A549 (cell line): ENCODE measurements around the gene KRTAP1-4. TPM values are rescaled to one million over a fixed set of nuclear protein-coding genes. Genes with fewer than 3 reads are reported as not detected.

Experiments
- ATAC-seq, 2 experiments: fragments of 200-7000 bp in 1 of 2; fragments of >200 bp in 1 of 2; cut with Nextera tagmentation in 1 of 2; cut with Tn5 transposase in 1 of 2; 3 replicates each; pipeline versions ENCODE4 v1.8.0 to v1.9.1; 2018 to 2020; ENCODE audit warnings: mild to moderate bottlenecking in 1 of 2, moderate library complexity in 1 of 2
- CTCF ChIA-PET: fragments of 300-600 bp; sonication (Branson Sonifier 250); formaldehyde crosslinking; extraction: SDS; loops from one replicate; lab custom pipeline; 2021; ENCODE audit warnings: antibody characterized with exemption, inconsistent platforms; lab: Yijun Ruan, JAX
- POLR2A ChIA-PET: fragments of 350-600 bp; formaldehyde crosslinking; extraction: SDS; loops from one replicate; lab custom pipeline; 2021; ENCODE audit warnings: antibody characterized with exemption, inconsistent platforms; lab: Yijun Ruan, JAX
- DNase-seq, 2 experiments: peaks; one replicate each; pipeline versions ENCODE4 v3.0.0 to v3.0.0-alpha.2; 2011 to 2016; ENCODE audit warnings: low read depth in 1 of 2, low spot score in 1 of 2
- FAIRE-seq: peaks from 2 replicates; lab custom pipeline; 2011; peaks lifted over from hg19 to GRCh38; lab: Jason Lieb, UNC
- H3K27ac ChIP-seq, 2 experiments: fragments of >200 bp; sonication (Bioruptor Twin); formaldehyde crosslinking; 3 replicates each; pipeline ENCODE4 v1.5.1; 2016 to 2017
- H3K4me1 ChIP-seq: fragments of >200 bp; sonication (Bioruptor Twin); formaldehyde crosslinking; 3 replicates; pipeline ENCODE4 v1.6.1; 2016
- H3K4me2 ChIP-seq: fragments of >200 bp; sonication (Bioruptor Twin); formaldehyde crosslinking; 3 replicates; pipeline ENCODE4 v1.6.1; 2016
- H3K4me3 ChIP-seq: fragments of >200 bp; sonication (Bioruptor Twin); formaldehyde crosslinking; 3 replicates; pipeline ENCODE4 v1.5.1; 2016
- H3K9me3 ChIP-seq: fragments of >200 bp; sonication (Bioruptor Twin); formaldehyde crosslinking; 3 replicates; pipeline ENCODE4 v1.6.1; 2016
- CHD2 ChIP-seq: fragments of 150-350 bp; IDR thresholded peaks from 2 replicates; pipeline ENCODE4 v1.6.1; 2014; ENCODE audit warnings: low read length; ENCODE audit not compliant: partially characterized antibody
- FOSB ChIP-seq: fragments of 250-450 bp; sonication (Bioruptor Pico); IDR thresholded peaks from 2 replicates; pipeline ENCODE4 v1.5.0; 2020; ENCODE audit warnings: mild to moderate bottlenecking, moderate library complexity
- GATA3 ChIP-seq: IDR thresholded peaks from 2 replicates; pipeline ENCODE4 v1.6.1; 2012; ENCODE audit warnings: borderline replicate concordance
- HEYL ChIP-seq: fragments of 250-450 bp; sonication (Bioruptor Pico); IDR thresholded peaks from 2 replicates; pipeline ENCODE4 v1.8.0; 2021; ENCODE audit warnings: mild to moderate bottlenecking, moderate library complexity
- MAZ ChIP-seq: fragments of 150-350 bp; IDR thresholded peaks from 2 replicates; pipeline ENCODE4 v1.6.1; 2014; ENCODE audit warnings: antibody characterized with exemption, low read depth, low read length, borderline replicate concordance
- NFE2L2 ChIP-seq: fragments of 150-350 bp; conservative IDR thresholded peaks from 2 replicates; pipeline ENCODE4 v1.6.1; 2014; ENCODE audit warnings: low read length
- NPAS2 ChIP-seq: fragments of 250-450 bp; sonication (Bioruptor Pico); IDR thresholded peaks from 2 replicates; pipeline ENCODE4 v1.8.0; 2022; ENCODE audit warnings: mild to moderate bottlenecking, moderate library complexity, borderline replicate concordance
- PBX3 ChIP-seq: IDR thresholded peaks from 2 replicates; pipeline ENCODE4 v1.6.1; 2012
- RFX5 ChIP-seq: fragments of 450-650 bp; IDR thresholded peaks from 2 replicates; pipeline ENCODE4 v1.7.1; 2014; ENCODE audit warnings: antibody characterized with exemption, mild to moderate bottlenecking, moderate library complexity
- ZC3H11A ChIP-seq: fragments of 450-650 bp; IDR thresholded peaks from 2 replicates; pipeline ENCODE4 v1.6.1; 2014; ENCODE audit warnings: antibody characterized with exemption, mild to moderate bottlenecking
- ZNF302 ChIP-seq: fragments of 250-450 bp; sonication (Bioruptor Pico); IDR thresholded peaks from 2 replicates; pipeline ENCODE4 v1.9.0; 2021; ENCODE audit warnings: inconsistent platforms, mild to moderate bottlenecking, moderate library complexity
- WGBS: methylation state at CpG from one replicate; pipeline ENCODE4 v1.1.6; 2017; ENCODE audit errors: missing lambda C conversion rate; 5-methylcytosine and 5-hydroxymethylcytosine counted together
- polyA plus RNA-seq, 4 experiments: library from polyadenylated mRNA; depleted of rRNA in 3 of 4; stranded (reverse); fragments of >200 nt; fragmentation: RNase III in 1 of 4; extraction: RNeasy Plus Mini Kit Qiagen cat#74134 plus additional on column Dnase treatment in 1 of 4; gene quantifications; 2 replicates in 3 of 4; 3 replicates in 1 of 4; pipeline ENCODE4 v1.2.3, GENCODE V29; 2011 to 2017
- TF ChIP-seq, protein P1 (sequence below): fragments of 200-600 bp; sonication (generic); IDR thresholded peaks from 2 replicates; pipeline ENCODE4 v1.6.1; 2016; ENCODE audit warnings: antibody characterized with exemption, mild to moderate bottlenecking, moderate library complexity
- TF ChIP-seq, protein P2 (sequence below): fragments of 250-450 bp; sonication (Bioruptor Pico); IDR thresholded peaks from 2 replicates; pipeline ENCODE4 v1.5.0; 2021; ENCODE audit warnings: mild to moderate bottlenecking, moderate library complexity, borderline replicate concordance

The KRTAP1-4 gene
- polyA plus RNA-seq, 2 of the 4 experiments (the other 2 are of a cell fraction) = not detected

DNA sequence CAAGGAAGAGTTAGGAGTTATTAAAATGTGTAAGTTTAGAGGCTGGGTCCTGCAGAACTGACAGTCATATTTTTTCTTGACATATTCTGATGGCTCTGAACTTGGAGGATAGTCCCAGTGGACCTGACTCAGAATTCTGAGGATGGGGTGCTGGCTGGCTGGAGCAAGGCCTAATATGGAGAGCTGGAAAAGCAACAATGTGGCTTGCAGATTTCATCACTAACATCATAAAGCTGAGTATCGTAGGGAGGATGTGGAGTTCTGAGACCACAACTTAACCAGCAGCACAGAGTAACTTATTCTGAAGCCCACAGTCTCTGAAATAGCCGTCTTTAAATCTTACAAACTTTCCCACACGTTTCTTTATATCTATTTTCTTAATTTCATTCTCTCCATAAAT, 5.3 kb downstream of the KRTAP1-4 start:
- H3K27ac ChIP-seq = no peak overlapping the region
- H3K4me2 ChIP-seq = no peak overlapping the region
- ATAC-seq (no peak), FAIRE-seq (no peak), DNase-seq (no peak)
- H3K4me1 ChIP-seq = peaks cover 17% of the 10 kb centered on the region; the same call in 2 of the 3 replicates
- no peak overlapping the region for H3K4me3 ChIP-seq
- TF ChIP-seq RFX5 (no peak), ZC3H11A (no peak), FOSB (CRISPR knock-in tag) (no peak)
- POLR2A ChIA-PET = no interaction called here
- CTCF ChIA-PET = interaction anchor here (1.0 to 2.9 kb wide), 3 partner anchors 16 to 524 kb away, joined by 3 to 6 read pairs (median 5); partner anchors contain the start of gene KRTAP1-1
- WGBS = 64% methylated on average over 3 of the region's 3 CpGs
- H3K9me3 ChIP-seq = no peaks in the 10 kb centered on the region

GRCh38 chr17:41020336-41020735, 9.7 kb downstream of the KRTAP1-4 start:
- H3K4me2 ChIP-seq = peak overlapping the region; percentile 29
- no peak for TF ChIP-seq NFE2L2
- TF ChIP-seq GATA3 = peak; percentile 36; the same call in 1 of the 2 replicates
- no peak for TF ChIP-seq MAZ
- ChIA-PET CTCF (interaction anchor here (1.4 to 2.7 kb wide), 3 partner anchors 9 to 628 kb away, joined by 5 to 8 read pairs (median 6); partner anchors contain the start of gene KRTAP1-4), POLR2A (no interaction called here)
- no peak overlapping the region for H3K27ac ChIP-seq
- no peaks in the 10 kb centered on the region for H3K9me3 ChIP-seq
- no peak overlapping the region for H3K4me3 ChIP-seq
- H3K4me1 ChIP-seq = peaks cover 13% of the 10 kb centered on the region; the same call in 1 of the 3 replicates
- ATAC-seq = peak; percentile 33 to 62; a peak in 1 of 6 replicates
- DNase-seq = peak in 1 of 2 experiments; percentile 69
- peak; percentile 87 for FAIRE-seq

DNA sequence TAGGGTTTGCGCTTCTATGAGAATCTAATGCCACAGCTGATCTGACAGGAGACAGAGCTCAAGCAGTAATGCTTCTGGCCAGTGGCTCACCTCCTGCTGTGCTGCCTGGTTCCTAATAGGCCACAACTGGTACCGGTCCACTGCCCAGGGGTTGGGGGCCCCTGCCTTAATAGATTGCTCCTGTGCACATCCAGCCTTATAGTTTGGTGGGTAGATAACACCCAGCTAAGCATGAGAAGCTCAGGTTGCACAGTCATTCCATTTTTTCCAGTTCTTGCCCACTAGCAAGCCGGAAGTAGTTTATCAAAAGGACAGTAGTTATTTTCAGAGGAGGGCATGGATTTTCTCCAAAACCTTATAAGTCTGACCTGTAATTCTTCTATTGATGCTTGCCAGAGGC, 10.6 kb downstream of the KRTAP1-4 start:
- ChIA-PET POLR2A (no interaction called here), CTCF (interaction anchor here (2.7 kb wide), 1 partner anchor 629 kb away, joined by 8 read pairs; no protein-coding TSS in a partner anchor)
- ATAC-seq = no peak
- H3K4me1 ChIP-seq = peaks cover 13% of the 10 kb centered on the region; the same call in 1 of the 3 replicates
- no peak overlapping the region for H3K4me3 ChIP-seq
- DNase-seq = no peak
- 86% methylated on average over 3 of the region's 3 CpGs for WGBS
- no peak overlapping the region for H3K4me2 ChIP-seq
- TF ChIP-seq HEYL (CRISPR knock-in tag) = no peak
- TF ChIP-seq MAZ = no peak
- TF ChIP-seq CHD2 = no peak
- TF ChIP-seq ZNF302 (CRISPR knock-in tag) = no peak
- TF ChIP-seq, protein P1, sequence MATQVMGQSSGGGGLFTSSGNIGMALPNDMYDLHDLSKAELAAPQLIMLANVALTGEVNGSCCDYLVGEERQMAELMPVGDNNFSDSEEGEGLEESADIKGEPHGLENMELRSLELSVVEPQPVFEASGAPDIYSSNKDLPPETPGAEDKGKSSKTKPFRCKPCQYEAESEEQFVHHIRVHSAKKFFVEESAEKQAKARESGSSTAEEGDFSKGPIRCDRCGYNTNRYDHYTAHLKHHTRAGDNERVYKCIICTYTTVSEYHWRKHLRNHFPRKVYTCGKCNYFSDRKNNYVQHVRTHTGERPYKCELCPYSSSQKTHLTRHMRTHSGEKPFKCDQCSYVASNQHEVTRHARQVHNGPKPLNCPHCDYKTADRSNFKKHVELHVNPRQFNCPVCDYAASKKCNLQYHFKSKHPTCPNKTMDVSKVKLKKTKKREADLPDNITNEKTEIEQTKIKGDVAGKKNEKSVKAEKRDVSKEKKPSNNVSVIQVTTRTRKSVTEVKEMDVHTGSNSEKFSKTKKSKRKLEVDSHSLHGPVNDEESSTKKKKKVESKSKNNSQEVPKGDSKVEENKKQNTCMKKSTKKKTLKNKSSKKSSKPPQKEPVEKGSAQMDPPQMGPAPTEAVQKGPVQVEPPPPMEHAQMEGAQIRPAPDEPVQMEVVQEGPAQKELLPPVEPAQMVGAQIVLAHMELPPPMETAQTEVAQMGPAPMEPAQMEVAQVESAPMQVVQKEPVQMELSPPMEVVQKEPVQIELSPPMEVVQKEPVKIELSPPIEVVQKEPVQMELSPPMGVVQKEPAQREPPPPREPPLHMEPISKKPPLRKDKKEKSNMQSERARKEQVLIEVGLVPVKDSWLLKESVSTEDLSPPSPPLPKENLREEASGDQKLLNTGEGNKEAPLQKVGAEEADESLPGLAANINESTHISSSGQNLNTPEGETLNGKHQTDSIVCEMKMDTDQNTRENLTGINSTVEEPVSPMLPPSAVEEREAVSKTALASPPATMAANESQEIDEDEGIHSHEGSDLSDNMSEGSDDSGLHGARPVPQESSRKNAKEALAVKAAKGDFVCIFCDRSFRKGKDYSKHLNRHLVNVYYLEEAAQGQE = no peak
- no peak for TF ChIP-seq NPAS2 (CRISPR knock-in tag)
- TF ChIP-seq, protein P2, sequence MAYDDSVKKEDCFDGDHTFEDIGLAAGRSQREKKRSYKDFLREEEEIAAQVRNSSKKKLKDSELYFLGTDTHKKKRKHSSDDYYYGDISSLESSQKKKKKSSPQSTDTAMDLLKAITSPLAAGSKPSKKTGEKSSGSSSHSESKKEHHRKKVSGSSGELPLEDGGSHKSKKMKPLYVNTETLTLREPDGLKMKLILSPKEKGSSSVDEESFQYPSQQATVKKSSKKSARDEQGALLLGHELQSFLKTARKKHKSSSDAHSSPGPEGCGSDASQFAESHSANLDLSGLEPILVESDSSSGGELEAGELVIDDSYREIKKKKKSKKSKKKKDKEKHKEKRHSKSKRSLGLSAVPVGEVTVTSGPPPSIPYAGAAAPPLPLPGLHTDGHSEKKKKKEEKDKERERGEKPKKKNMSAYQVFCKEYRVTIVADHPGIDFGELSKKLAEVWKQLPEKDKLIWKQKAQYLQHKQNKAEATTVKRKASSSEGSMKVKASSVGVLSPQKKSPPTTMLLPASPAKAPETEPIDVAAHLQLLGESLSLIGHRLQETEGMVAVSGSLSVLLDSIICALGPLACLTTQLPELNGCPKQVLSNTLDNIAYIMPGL (CRISPR knock-in tag) = no peak
- no peaks in the 10 kb centered on the region for H3K9me3 ChIP-seq
- FAIRE-seq = no peak
- no peak overlapping the region; a peak in 1 of 6 replicates for H3K27ac ChIP-seq

DNA sequence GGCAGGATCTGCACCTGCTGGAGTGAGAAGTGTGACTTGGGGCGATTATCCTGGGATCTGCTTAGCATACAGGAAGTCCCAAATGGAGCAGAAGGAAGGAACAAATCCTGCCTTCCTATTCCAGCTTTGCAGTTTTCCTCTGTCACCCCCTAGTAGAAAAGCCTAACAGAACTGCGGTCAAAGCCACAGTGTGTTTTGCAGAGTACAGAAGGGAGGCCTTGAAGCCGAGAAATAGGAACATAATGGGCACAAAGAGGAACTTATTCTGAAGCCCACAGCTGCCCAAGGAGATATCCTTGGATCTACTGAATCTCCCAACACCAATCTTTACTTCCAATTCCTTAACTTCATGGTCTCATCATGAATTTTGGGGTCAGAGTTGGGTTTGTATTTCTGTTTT, 11.5 kb downstream of the KRTAP1-4 start:
- CTCF ChIA-PET = interaction anchor here (0.7 to 1.5 kb wide), 5 partner anchors 9 to 310 kb away, joined by 3 to 4 read pairs (median 3); partner anchors contain the start of gene KRTAP3-3
- no peak overlapping the region for H3K4me2 ChIP-seq
- WGBS = 87% methylated on average over 3 of the region's 3 CpGs
- no peaks in the 10 kb centered on the region for H3K9me3 ChIP-seq
- H3K4me1 ChIP-seq = peaks cover 15% of the 10 kb centered on the region; the same call in 1 of the 3 replicates
- ATAC-seq = no peak
- POLR2A ChIA-PET = no interaction called here
- no peak for DNase-seq
- H3K4me3 ChIP-seq = no peak overlapping the region
- no peak overlapping the region for H3K27ac ChIP-seq
- TF ChIP-seq HEYL (CRISPR knock-in tag) = no peak
- TF ChIP-seq, protein P2 (CRISPR knock-in tag) = no peak
- TF ChIP-seq PBX3 = no peak
- TF ChIP-seq GATA3 = no peak
- TF ChIP-seq NPAS2 (CRISPR knock-in tag) = no peak
- peak; percentile 72 for FAIRE-seq
